CD14-positive monocyte (primary cell): ENCODE results near the gene CEP112. TPM values are rescaled to one million over a fixed set of nuclear protein-coding genes. Genes with fewer than 3 reads are reported as not detected.

Source experiments
- DNase-seq, 3 donors: peaks; one replicate each; pipeline ENCODE4 v3.0.0-alpha.2; 2011 to 2022
- H2AFZ ChIP-seq: 2 replicates; pipeline ENCODE4 v1.6.0; 2012; ENCODE audit warnings: mild to moderate bottlenecking, low read depth, low read length, inconsistent platforms; ENCODE audit not compliant: insufficient read depth, poor library complexity, severe bottlenecking
- H3K27ac ChIP-seq, 2 donors: 1 replicate in 1 of 2; 2 replicates in 1 of 2; pipeline ENCODE4 v1.5.1; 2012 to 2013; ENCODE audit warnings: low read length in 2 of 2, control low read depth in 1 of 2, inconsistent platforms in 1 of 2, low read depth in 1 of 2, mild to moderate bottlenecking in 1 of 2
- H3K27me3 ChIP-seq, 2 donors: one replicate each; pipeline versions ENCODE4 v1.6.0 to v1.6.1; 2011 to 2013; ENCODE audit warnings: low read length in 2 of 2; ENCODE audit not compliant: control insufficient read depth in 2 of 2, insufficient read depth in 2 of 2
- H3K36me3 ChIP-seq, 2 donors: replicated peaks in 1 of 2; 1 replicate in 1 of 2; 2 replicates in 1 of 2; pipeline versions ENCODE4 v1.5.1 to v1.6.1; 2012 to 2013; ENCODE audit warnings: low read length in 2 of 2, control low read depth in 1 of 2, inconsistent platforms in 1 of 2, mild to moderate bottlenecking in 1 of 2; ENCODE audit not compliant: insufficient read depth in 2 of 2, control insufficient read depth in 1 of 2
- H3K4me1 ChIP-seq, 2 donors: 1 replicate in 1 of 2; 2 replicates in 1 of 2; pipeline versions ENCODE4 v1.5.1 to v1.6.1; 2012 to 2013; ENCODE audit warnings: low read length in 2 of 2, control low read depth in 1 of 2, inconsistent platforms in 1 of 2, mild to moderate bottlenecking in 1 of 2, moderate library complexity in 1 of 2; ENCODE audit not compliant: insufficient read depth in 2 of 2, control insufficient read depth in 1 of 2
- H3K4me2 ChIP-seq: replicated peaks from 2 replicates; pipeline ENCODE3; 2012; ENCODE audit warnings: low read length, moderate library complexity, mild to moderate bottlenecking; ENCODE audit not compliant: poor library complexity, severe bottlenecking; ENCODE audit errors: extremely low read depth
- H3K4me3 ChIP-seq, 3 experiments: fragments of 200-600 bp in 1 of 3; sonication (generic) in 1 of 3; replicated peaks in 1 of 3; 1 replicate in 2 of 3; 2 replicates in 1 of 3; pipeline ENCODE4 v1.5.1; 2011 to 2013; ENCODE audit warnings: low read length in 3 of 3, mild to moderate bottlenecking in 3 of 3, control low read depth in 2 of 3, low read depth in 2 of 3, inconsistent platforms in 1 of 3, moderate library complexity in 1 of 3
- H3K79me2 ChIP-seq: 2 replicates; pipeline ENCODE4 v1.6.0; 2012; ENCODE audit warnings: mild to moderate bottlenecking, control low read depth, inconsistent platforms, low read length, moderate library complexity; ENCODE audit not compliant: insufficient read depth
- H3K9ac ChIP-seq: 2 replicates; pipeline ENCODE4 v1.6.0; 2017; ENCODE audit warnings: low read length, mild to moderate bottlenecking; ENCODE audit not compliant: insufficient read depth, poor library complexity, severe bottlenecking
- H3K9me3 ChIP-seq, 2 donors: replicated peaks in 1 of 2; 1 replicate in 1 of 2; 2 replicates in 1 of 2; pipeline versions ENCODE4 v1.5.1 to v1.6.1; 2012 to 2013; ENCODE audit warnings: low read length in 2 of 2, control low read depth in 1 of 2; ENCODE audit not compliant: control insufficient read depth in 1 of 2, insufficient read depth in 1 of 2
- H4K20me1 ChIP-seq: 2 replicates; pipeline ENCODE4 v1.6.0; 2012; ENCODE audit warnings: mild to moderate bottlenecking, low read length, control low read depth, moderate library complexity; ENCODE audit not compliant: insufficient read depth
- H3K27ac Mint-ChIP-seq, 7 donors: one replicate each; pipeline ENCODE4 v1.8.0; 2020; ENCODE audit warnings: mild to moderate bottlenecking in 7 of 7, mixed read lengths in 7 of 7, moderate library complexity in 6 of 7, inconsistent platforms in 2 of 7
- H3K27me3 Mint-ChIP-seq, 3 donors: one replicate each; pipeline ENCODE4 v1.8.0; 2021 to 2022; ENCODE audit warnings: low read depth in 3 of 3, mild to moderate bottlenecking in 3 of 3, mixed read lengths in 3 of 3, moderate library complexity in 3 of 3, inconsistent platforms in 1 of 3
- H3K36me3 Mint-ChIP-seq, 2 donors: one replicate each; pipeline ENCODE4 v1.8.0; 2020; ENCODE audit warnings: mixed read lengths in 2 of 2, inconsistent platforms in 1 of 2, mild to moderate bottlenecking in 1 of 2
- H3K4me1 Mint-ChIP-seq: one replicate; pipeline ENCODE4 v1.8.0; 2020; ENCODE audit warnings: mild to moderate bottlenecking, mixed read lengths
- H3K4me3 Mint-ChIP-seq, 2 donors: one replicate each; pipeline ENCODE4 v1.8.0; 2020; ENCODE audit warnings: mild to moderate bottlenecking in 2 of 2, mixed read lengths in 2 of 2, moderate library complexity in 1 of 2
- H3K9me3 Mint-ChIP-seq, 7 donors: one replicate each; pipeline ENCODE4 v1.8.0; 2020 to 2022; ENCODE audit warnings: mixed read lengths in 7 of 7, mild to moderate bottlenecking in 6 of 7, moderate library complexity in 6 of 7, inconsistent platforms in 2 of 7
- CTCF ChIP-seq: fragments of 200-600 bp; IDR thresholded peaks from one replicate; pipeline ENCODE4 v1.8.0; 2022; ENCODE audit warnings: antibody characterized with exemption, mild to moderate bottlenecking
- WGBS: methylation state at CpG from one replicate; pipeline ENCODE4 v1.1.5; 2013; ENCODE audit warnings: missing lambda C conversion rate; ENCODE audit not compliant: insufficient coverage; 5-methylcytosine and 5-hydroxymethylcytosine counted together
- intact Hi-C, 2 donors: fragments of 100-400 bp; cut with micrococcal nuclease; formaldehyde crosslinking; loops; one replicate each; pipeline versions ENCODE4 v1.15.0 to v1.15.1; 2023
- polyA minus RNA-seq: library from RNA; depleted of rRNA, polyadenylated mRNA; stranded (reverse); fragments of >200 nt; gene quantifications from 2 replicates; pipeline ENCODE4 v1.2.3, GENCODE V29; 2012
- polyA plus RNA-seq, 3 donors: library from polyadenylated mRNA; depleted of rRNA in 1 of 3; unstranded in 2 of 3; stranded (reverse) in 1 of 3; fragments of 300-500 nt in 2 of 3; fragments of >200 nt in 1 of 3; fragmentation: Illumina TruSeq in 2 of 3; gene quantifications; 1 replicate in 2 of 3; 2 replicates in 1 of 3; pipeline ENCODE4 v1.2.3, GENCODE V29; 2012 to 2021
- total RNA-seq, 12 experiments: library from RNA in 1 of 12; stranded (reverse) in 1 of 12; fragments of 120-200 nt in 1 of 12; gene quantifications; one replicate each; pipeline ENCODE4 v1.2.4 and lab custom pipeline; 2013 to 2026; ENCODE audit warnings: mixed read lengths in 6 of 12, inconsistent platforms in 1 of 12

The CEP112 gene
- total RNA-seq (2013) = 0.21 TPM
- polyA plus RNA-seq (under 1 TPM in 1 of 3 donors, not detected in 2; 0.10 TPM), polyA minus RNA-seq (1.2 TPM in 1 of 2 replicates, not detected in the other), total RNA-seq (lab: John Stamatoyannopoulos, UW) (0.13 to 4.4 (median 0.43) reads per million in 11 experiments)

- Mint-ChIP-seq H3K36me3 (peaks cover 0 to 2% of the 10 kb centered on the region in 2 donors), H3K9me3 (peaks cover 0 to 2% (median 0%) of the 10 kb centered on the region in 7 donors), H3K27ac (peak within 1 kb of the TSS in 2 of 7 donors; percentile 11 to 47), H3K4me3 (peak within 1 kb of the TSS; percentile 82 to 91), H3K27me3 (peaks cover 0 to 19% (median 7%) of the 10 kb centered on the region in 3 donors), H3K4me1 (peaks cover 13% of the 10 kb centered on the region)
- no peak for TF ChIP-seq CTCF
- Histone ChIP-seq H4K20me1 (no peaks in the 10 kb centered on the region), H3K79me2 (no peaks in the 10 kb centered on the region), H3K27me3 (peaks cover 0 to 13% of the 10 kb centered on the region in 2 donors), H3K9ac (peak within 1 kb of the TSS; percentile 67), H3K27ac (no peak within 1 kb of the TSS), H3K36me3 (no peaks in the 10 kb centered on the region), H3K9me3 (no peaks in the 10 kb centered on the region), H2AFZ (peak within 1 kb of the TSS; percentile 85), H3K4me1 (peaks cover 7 to 14% of the 10 kb centered on the region in 2 donors), H3K4me2 (peak within 1 kb of the TSS; percentile 80), H3K4me3 (peak within 1 kb of the TSS; percentile 30 to 79 (median 55))
- DNase-seq = peak; percentile 25 to 62 (median 35)
- intact Hi-C loops = no loop called here
- WGBS = under 1% methylated on average over 83 of the region's 83 CpGs
Observed at GRCh38 chr17:66191593-66192377, at the start of gene CEP112. Gene CEP112, minus strand, starts transcription at chr17:66192133.

GRCh38 chr17:66240630-66241029 is 48.7 kb upstream of the CEP112 start:
- H3K9ac ChIP-seq = no peak overlapping the region

More at GRCh38 chr17:66240630-66241029, 48.7 kb upstream of the CEP112 start:
- no peaks in the 10 kb centered on the region for H4K20me1 ChIP-seq
- no peaks in the 10 kb centered on the region for H3K36me3 ChIP-seq
- TF ChIP-seq CTCF = no peak
- intact Hi-C loops = no loop called here
- H3K9me3 ChIP-seq = no peaks in the 10 kb centered on the region
- peaks cover 5 to 7% of the 10 kb centered on the region in 2 donors for H3K27me3 ChIP-seq
- H3K4me1 ChIP-seq = no peaks in the 10 kb centered on the region
- H2AFZ ChIP-seq = no peak overlapping the region
- no peaks in the 10 kb centered on the region for H3K36me3 Mint-ChIP-seq
- H3K9me3 Mint-ChIP-seq = no peaks in the 10 kb centered on the region
- H3K4me3 Mint-ChIP-seq = no peak overlapping the region
- no peak for DNase-seq
- H3K79me2 ChIP-seq = no peaks in the 10 kb centered on the region
- H3K27ac ChIP-seq = no peak overlapping the region
- H3K4me1 Mint-ChIP-seq = no peaks in the 10 kb centered on the region
- no CpG with 5 or more reads among the region's 3 CpGs for WGBS
- peaks cover 15 to 56% (median 37%) of the 10 kb centered on the region in 3 donors for H3K27me3 Mint-ChIP-seq
- no peak overlapping the region for H3K27ac Mint-ChIP-seq
- no peak overlapping the region for H3K4me3 ChIP-seq
- H3K4me2 ChIP-seq = no peak overlapping the region
